ENCODE measurements around the gene EFL1. TPM values are rescaled to one million over a fixed set of nuclear protein-coding genes. Genes with fewer than 3 reads are reported as not detected.

Gene EFL1
- total and polyA plus RNA-seq, 2 donors: 10.4 to 25.5 TPM

DNA sequence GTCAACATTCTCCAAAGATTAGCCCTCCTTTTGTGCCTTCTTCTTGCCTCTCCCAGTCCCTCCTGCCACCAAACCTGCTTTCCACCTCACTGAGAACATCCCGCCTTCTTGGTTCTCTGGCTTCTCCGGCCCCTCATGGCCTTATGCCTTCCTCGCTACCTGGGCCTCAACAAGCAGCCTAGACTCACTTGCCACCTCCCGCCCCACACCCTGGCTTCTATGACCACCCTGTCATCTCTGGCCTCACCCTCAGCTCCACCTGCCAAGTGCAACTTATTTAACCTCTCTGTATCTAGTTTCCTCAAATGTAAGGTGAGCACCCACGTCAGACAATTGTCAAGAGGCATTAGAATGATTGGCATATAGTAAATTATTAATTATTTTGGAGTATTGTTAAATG lies 147.9 kb downstream of the EFL1 start:
- no peaks in the 10 kb centered on the region for H3K36me3 ChIP-seq (ENCODE audit: control insufficient read depth in 2 of 2, insufficient read depth in 2 of 2, low read length in 1 of 2)
- no peak for DNase-seq (ENCODE audit: low read depth in 6 of 9, low spot score in 9 of 9)
- no peak overlapping the region for H3K4me3 ChIP-seq (ENCODE audit: low read length in 2 of 2)
- H3K27me3 ChIP-seq (ENCODE audit: control insufficient read depth in 2 of 2, insufficient read depth in 1 of 2, low read length in 1 of 2): no peaks in the 10 kb centered on the region
- no peak overlapping the region for H3K27ac ChIP-seq (ENCODE audit: low read depth in 1 of 2, low read length in 1 of 2)
- no peaks in the 10 kb centered on the region for H3K4me1 ChIP-seq (ENCODE audit: control insufficient read depth in 2 of 2, insufficient read depth in 2 of 2, low read length in 2 of 2)
- WGBS: 95% methylated on average over 5 of the region's 5 CpGs
- no peaks in the 10 kb centered on the region for H3K9me3 ChIP-seq (ENCODE audit: control insufficient read depth in 2 of 2, insufficient read depth in 1 of 2, low read length in 1 of 2)

DNA sequence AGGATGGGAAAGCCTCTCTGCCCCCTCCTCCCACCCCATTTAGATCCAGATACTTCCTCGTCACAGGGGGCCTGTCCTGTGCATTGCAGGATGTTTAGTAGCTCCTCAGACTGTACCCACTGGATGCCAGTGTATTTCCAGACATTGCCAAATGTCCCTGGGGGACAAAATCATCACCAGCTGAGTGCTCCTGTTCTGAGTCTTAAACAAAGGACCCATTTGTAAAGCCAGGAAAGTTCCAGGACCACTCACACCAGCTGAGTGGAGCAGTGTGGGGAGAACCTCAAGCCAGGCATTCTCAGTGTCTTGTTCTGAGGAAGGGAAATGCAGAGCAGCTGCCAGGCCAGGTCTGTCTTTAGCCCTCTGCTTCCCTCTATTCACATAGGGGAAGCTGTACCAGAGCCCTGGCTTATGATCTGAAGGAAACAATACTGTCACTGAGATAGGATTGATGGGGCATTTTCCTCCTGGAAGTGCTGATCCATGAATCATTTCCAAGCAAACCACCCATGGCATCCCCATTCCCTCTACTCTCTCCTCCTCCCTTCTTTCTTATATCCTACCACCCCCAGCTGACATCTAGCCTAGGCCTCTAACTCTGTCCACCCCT lies 149.3 kb downstream of the EFL1 start:
- Histone ChIP-seq H3K4me1 (ENCODE audit: control insufficient read depth in 2 of 2, insufficient read depth in 2 of 2, low read length in 2 of 2) (no peaks in the 10 kb centered on the region), H3K27me3 (ENCODE audit: control insufficient read depth in 2 of 2, insufficient read depth in 1 of 2, low read length in 1 of 2) (no peaks in the 10 kb centered on the region), H3K4me3 (ENCODE audit: low read length in 2 of 2) (no peak overlapping the region), H3K27ac (ENCODE audit: low read depth in 1 of 2, low read length in 1 of 2) (no peak overlapping the region), H3K36me3 (ENCODE audit: control insufficient read depth in 2 of 2, insufficient read depth in 2 of 2, low read length in 1 of 2) (no peaks in the 10 kb centered on the region), H3K9me3 (ENCODE audit: control insufficient read depth in 2 of 2, insufficient read depth in 1 of 2, low read length in 1 of 2) (no peaks in the 10 kb centered on the region)
- WGBS: 94% methylated on average over 1 of the region's 1 CpG
- DNase-seq (ENCODE audit: low read depth in 6 of 9, low spot score in 9 of 9): no peak

DNA sequence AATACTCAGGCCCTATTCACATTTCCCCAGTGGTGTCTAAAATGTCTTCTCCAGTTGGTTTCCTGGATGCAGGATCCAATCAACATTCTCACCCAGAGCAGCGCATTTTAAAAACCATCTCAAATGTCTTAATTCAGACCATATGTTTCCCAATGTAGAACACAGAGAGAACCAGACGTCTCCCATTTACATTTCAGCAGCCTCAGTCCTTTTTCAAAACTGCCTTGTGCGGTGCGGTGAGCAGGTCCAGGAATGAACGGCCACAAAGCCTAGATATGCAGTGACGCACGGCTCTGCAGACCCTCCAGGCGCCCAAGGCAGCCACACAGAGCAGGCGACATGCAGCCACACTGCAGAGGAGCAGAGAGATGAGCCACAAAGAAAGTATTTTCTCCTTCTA lies 150.6 kb downstream of the EFL1 start:
- Histone ChIP-seq H3K27me3 (ENCODE audit: control insufficient read depth in 2 of 2, insufficient read depth in 1 of 2, low read length in 1 of 2) (no peaks in the 10 kb centered on the region), H3K9me3 (ENCODE audit: control insufficient read depth in 2 of 2, insufficient read depth in 1 of 2, low read length in 1 of 2) (no peaks in the 10 kb centered on the region), H3K27ac (ENCODE audit: low read depth in 1 of 2, low read length in 1 of 2) (no peak overlapping the region), H3K36me3 (ENCODE audit: control insufficient read depth in 2 of 2, insufficient read depth in 2 of 2, low read length in 1 of 2) (no peaks in the 10 kb centered on the region), H3K4me3 (ENCODE audit: low read length in 2 of 2) (no peak overlapping the region), H3K4me1 (ENCODE audit: control insufficient read depth in 2 of 2, insufficient read depth in 2 of 2, low read length in 2 of 2) (no peaks in the 10 kb centered on the region)
- no peak for DNase-seq (ENCODE audit: low read depth in 6 of 9, low spot score in 9 of 9)
- WGBS: 98% methylated on average over 9 of the region's 9 CpGs

DNA sequence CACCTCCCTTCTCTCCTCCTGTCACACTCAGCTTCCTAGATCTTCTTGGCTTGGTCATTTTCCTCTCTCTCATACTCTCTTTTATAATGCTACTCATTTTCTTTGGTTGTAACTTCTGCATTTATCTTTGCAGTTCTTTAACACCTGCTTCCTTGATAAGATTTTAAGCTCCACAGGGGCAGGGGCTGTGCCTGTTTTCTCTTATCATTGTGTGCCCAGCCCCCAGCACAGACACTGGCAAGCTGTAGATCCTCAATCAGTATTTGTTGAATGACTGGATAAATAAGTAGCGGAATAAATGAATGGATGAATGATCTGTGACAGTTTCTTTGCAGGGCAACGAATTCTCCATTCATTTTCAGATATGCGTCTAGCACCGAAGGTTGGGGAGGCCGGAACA lies 152.4 kb downstream of the EFL1 start:
- WGBS: 96% methylated on average over 5 of the region's 5 CpGs
- DNase-seq (ENCODE audit: low read depth in 6 of 9, low spot score in 9 of 9): no peak
- H3K36me3 ChIP-seq (ENCODE audit: control insufficient read depth in 2 of 2, insufficient read depth in 2 of 2, low read length in 1 of 2): no peaks in the 10 kb centered on the region
- no peak overlapping the region for H3K4me3 ChIP-seq (ENCODE audit: low read length in 2 of 2)
- no peak overlapping the region for H3K27ac ChIP-seq (ENCODE audit: low read depth in 1 of 2, low read length in 1 of 2)
- no peaks in the 10 kb centered on the region for H3K27me3 ChIP-seq (ENCODE audit: control insufficient read depth in 2 of 2, insufficient read depth in 1 of 2, low read length in 1 of 2)
- no peaks in the 10 kb centered on the region for H3K4me1 ChIP-seq (ENCODE audit: control insufficient read depth in 2 of 2, insufficient read depth in 2 of 2, low read length in 2 of 2)
- no peaks in the 10 kb centered on the region for H3K9me3 ChIP-seq (ENCODE audit: control insufficient read depth in 2 of 2, insufficient read depth in 1 of 2, low read length in 1 of 2)

DNA sequence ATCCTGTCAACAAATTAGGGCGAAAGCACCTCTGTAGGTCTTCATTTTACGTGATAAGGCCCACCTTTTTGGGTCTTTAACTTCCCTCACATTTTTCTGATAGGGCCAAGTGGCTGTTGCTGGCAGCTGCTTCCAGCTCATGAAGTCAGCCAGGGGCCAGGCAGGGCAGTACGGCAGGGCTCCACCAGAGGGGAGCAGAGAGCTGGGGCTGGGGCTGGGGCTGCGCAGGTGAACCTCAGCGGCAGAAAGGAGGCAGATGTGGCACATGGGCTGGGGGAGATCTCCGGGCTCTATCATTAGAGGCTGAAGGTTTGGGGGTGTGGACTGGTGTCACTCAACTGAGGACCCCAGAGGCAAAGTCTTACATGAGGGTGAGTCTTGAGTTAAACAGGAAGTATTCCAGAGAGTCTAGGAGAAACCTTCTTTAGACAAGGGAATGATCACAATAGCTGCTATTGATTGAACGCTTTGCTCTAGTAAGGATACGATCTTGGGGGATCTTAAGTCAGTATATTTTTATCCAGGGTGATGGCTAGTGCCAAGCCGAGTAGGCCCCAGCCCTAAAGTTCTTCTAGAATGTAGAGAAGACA lies 153.9 kb downstream of the EFL1 start:
- peak; percentile 6 to 69 (median 28) for DNase-seq (ENCODE audit: low read depth in 6 of 9, low spot score in 9 of 9)
- Histone ChIP-seq H3K4me3 (ENCODE audit: low read length in 2 of 2) (no peak overlapping the region), H3K27ac (ENCODE audit: low read depth in 1 of 2, low read length in 1 of 2) (no peak overlapping the region), H3K4me1 (ENCODE audit: control insufficient read depth in 2 of 2, insufficient read depth in 2 of 2, low read length in 2 of 2) (no peaks in the 10 kb centered on the region), H3K9me3 (ENCODE audit: control insufficient read depth in 2 of 2, insufficient read depth in 1 of 2, low read length in 1 of 2) (no peaks in the 10 kb centered on the region), H3K36me3 (ENCODE audit: control insufficient read depth in 2 of 2, insufficient read depth in 2 of 2, low read length in 1 of 2) (no peaks in the 10 kb centered on the region), H3K27me3 (ENCODE audit: control insufficient read depth in 2 of 2, insufficient read depth in 1 of 2, low read length in 1 of 2) (no peaks in the 10 kb centered on the region)
- 53% methylated on average over 9 of the region's 9 CpGs for WGBS

DNA sequence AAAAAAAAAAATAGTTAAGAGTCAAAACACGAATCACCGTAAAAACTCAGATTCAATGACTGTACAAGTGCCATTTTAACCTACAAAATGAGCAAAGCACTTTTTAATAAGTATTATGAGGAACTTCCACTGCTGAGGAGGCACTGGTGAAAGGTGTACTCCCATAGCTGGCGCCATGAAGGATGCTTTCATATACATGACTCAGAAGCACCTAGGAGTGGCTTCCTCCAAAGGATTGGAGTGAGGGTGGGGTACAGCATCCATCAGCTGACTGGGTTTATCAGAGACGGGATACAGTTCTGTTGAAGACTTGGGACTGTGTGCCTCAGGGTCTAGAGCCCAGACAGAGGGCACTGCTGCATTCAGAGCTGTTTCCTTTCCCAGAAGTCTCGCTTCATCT lies 155.9 kb downstream of the EFL1 start:
- no peaks in the 10 kb centered on the region for H3K9me3 ChIP-seq (ENCODE audit: control insufficient read depth in 2 of 2, insufficient read depth in 1 of 2, low read length in 1 of 2)
- WGBS: 78% methylated on average over 5 of the region's 5 CpGs
- no peak overlapping the region for H3K27ac ChIP-seq (ENCODE audit: low read depth in 1 of 2, low read length in 1 of 2)
- H3K27me3 ChIP-seq (ENCODE audit: control insufficient read depth in 2 of 2, insufficient read depth in 1 of 2, low read length in 1 of 2): no peaks in the 10 kb centered on the region
- no peak overlapping the region for H3K4me3 ChIP-seq (ENCODE audit: low read length in 2 of 2)
- H3K4me1 ChIP-seq (ENCODE audit: control insufficient read depth in 2 of 2, insufficient read depth in 2 of 2, low read length in 2 of 2): no peaks in the 10 kb centered on the region
- H3K36me3 ChIP-seq (ENCODE audit: control insufficient read depth in 2 of 2, insufficient read depth in 2 of 2, low read length in 1 of 2): no peaks in the 10 kb centered on the region
- DNase-seq (ENCODE audit: low read depth in 6 of 9, low spot score in 9 of 9): no peak

DNA sequence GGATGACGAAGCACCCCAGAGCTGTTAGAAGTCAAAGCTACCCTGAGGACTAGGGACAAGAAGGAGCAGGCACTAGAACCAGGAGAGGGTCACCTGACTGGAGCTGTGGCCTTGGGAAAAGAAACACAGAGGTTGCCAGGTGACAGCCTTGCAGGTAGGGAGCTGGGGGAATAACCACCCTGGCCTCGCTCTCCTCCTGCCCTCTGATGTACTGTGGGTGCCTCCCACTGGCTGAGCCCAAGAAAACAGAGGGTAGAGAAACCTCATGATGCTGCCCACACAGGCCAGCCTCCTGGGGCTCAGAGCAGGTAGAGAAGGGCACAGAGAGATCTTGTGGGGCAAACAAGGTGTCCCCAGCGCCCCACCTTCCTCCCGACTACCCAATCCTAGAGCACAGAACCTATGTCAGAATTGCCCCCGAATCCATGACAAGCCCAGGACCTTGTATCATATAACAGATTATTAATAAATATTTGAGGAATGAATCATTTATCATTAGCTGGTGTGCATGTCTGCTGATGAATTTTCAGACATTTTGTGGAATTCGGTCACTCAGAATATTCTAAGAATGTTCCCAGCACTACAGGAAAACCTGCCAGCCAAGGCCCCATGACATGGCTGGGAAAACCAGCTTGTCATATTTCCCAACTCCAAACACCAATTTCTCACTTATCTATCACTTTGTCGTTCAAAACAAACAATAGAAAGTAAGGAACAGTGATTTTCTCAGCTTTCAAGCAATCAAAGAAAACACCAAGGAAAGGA lies 156.9 kb downstream of the EFL1 start:
- no peaks in the 10 kb centered on the region for H3K9me3 ChIP-seq (ENCODE audit: control insufficient read depth in 2 of 2, insufficient read depth in 1 of 2, low read length in 1 of 2)
- H3K36me3 ChIP-seq (ENCODE audit: control insufficient read depth in 2 of 2, insufficient read depth in 2 of 2, low read length in 1 of 2): no peaks in the 10 kb centered on the region
- H3K4me1 ChIP-seq (ENCODE audit: control insufficient read depth in 2 of 2, insufficient read depth in 2 of 2, low read length in 2 of 2): no peaks in the 10 kb centered on the region
- 78% methylated on average over 7 of the region's 7 CpGs for WGBS
- DNase-seq (ENCODE audit: low read depth in 6 of 9, low spot score in 9 of 9): no peak
- no peak overlapping the region for H3K27ac ChIP-seq (ENCODE audit: low read depth in 1 of 2, low read length in 1 of 2)
- H3K27me3 ChIP-seq (ENCODE audit: control insufficient read depth in 2 of 2, insufficient read depth in 1 of 2, low read length in 1 of 2): no peaks in the 10 kb centered on the region
- H3K4me3 ChIP-seq (ENCODE audit: low read length in 2 of 2): no peak overlapping the region

DNA sequence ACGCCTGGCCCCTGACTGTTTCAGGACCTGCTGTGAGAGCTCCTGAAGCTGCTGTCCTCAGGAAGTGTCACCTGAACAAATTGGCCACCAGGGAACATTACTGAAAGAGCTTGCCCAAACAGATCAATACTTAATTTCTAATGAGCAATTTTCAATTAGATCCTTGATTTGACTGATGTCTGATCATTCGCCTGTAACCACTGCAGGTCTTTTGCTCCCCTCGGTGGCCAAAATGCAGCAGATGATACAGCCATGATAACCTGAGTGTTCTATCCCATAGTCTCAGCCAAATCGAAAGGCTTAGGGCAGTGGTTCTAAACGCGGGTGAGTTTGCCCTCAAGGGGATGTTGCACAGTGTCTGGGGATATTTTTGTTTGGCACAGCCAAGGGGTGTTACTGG lies 159.1 kb downstream of the EFL1 start:
- H3K27me3 ChIP-seq (ENCODE audit: control insufficient read depth in 2 of 2, insufficient read depth in 1 of 2, low read length in 1 of 2): no peaks in the 10 kb centered on the region
- no peaks in the 10 kb centered on the region for H3K4me1 ChIP-seq (ENCODE audit: control insufficient read depth in 2 of 2, insufficient read depth in 2 of 2, low read length in 2 of 2)
- H3K4me3 ChIP-seq (ENCODE audit: low read length in 2 of 2): no peak overlapping the region
- 92% methylated on average over 6 of the region's 6 CpGs for WGBS
- H3K36me3 ChIP-seq (ENCODE audit: control insufficient read depth in 2 of 2, insufficient read depth in 2 of 2, low read length in 1 of 2): no peaks in the 10 kb centered on the region
- H3K27ac ChIP-seq (ENCODE audit: low read depth in 1 of 2, low read length in 1 of 2): no peak overlapping the region
- no peak for DNase-seq (ENCODE audit: low read depth in 6 of 9, low spot score in 9 of 9)
- no peaks in the 10 kb centered on the region for H3K9me3 ChIP-seq (ENCODE audit: control insufficient read depth in 2 of 2, insufficient read depth in 1 of 2, low read length in 1 of 2)

DNA sequence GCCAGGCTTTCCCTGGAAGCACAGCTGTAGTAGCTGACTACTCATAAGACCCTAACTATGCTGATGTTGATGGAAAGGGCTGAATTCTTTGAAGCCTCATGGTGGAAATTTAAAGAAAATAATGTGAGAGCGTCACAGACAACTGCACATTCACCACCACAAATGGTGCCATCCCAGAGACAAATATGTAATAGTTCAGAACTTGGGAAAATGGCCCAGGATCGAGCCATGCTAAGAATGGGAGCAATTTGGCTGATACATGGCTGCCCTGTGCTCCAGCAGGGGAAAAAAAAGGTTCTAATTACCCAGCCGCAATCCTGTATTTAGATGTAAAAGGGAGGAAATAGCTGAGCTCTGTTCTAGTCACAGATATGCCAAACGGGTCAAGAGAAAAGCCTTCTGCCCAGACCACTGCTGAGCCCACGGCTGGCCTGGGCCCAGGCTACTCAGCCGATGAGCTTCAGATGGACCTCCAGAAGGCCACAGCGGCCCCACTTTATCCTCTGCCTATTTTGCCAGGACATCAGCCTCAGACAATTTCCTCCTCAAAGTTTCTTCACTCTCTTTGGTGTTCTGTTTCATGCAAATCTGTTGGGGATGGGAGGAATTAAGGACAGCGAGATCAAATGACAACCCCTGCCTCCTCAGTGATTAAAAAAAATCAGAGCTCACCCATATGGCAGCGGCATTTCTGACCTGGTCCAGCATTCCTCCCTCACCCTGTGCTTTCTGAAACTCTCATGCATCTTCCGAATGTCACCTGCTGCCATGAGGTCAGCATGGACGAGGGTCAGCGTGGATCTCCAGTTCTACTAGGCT lies 162.2 kb downstream of the EFL1 start:
- Histone ChIP-seq H3K27ac (ENCODE audit: low read depth in 1 of 2, low read length in 1 of 2) (no peak overlapping the region), H3K4me1 (ENCODE audit: control insufficient read depth in 2 of 2, insufficient read depth in 2 of 2, low read length in 2 of 2) (no peaks in the 10 kb centered on the region), H3K4me3 (ENCODE audit: low read length in 2 of 2) (no peak overlapping the region), H3K27me3 (ENCODE audit: control insufficient read depth in 2 of 2, insufficient read depth in 1 of 2, low read length in 1 of 2) (no peaks in the 10 kb centered on the region), H3K36me3 (ENCODE audit: control insufficient read depth in 2 of 2, insufficient read depth in 2 of 2, low read length in 1 of 2) (no peaks in the 10 kb centered on the region), H3K9me3 (ENCODE audit: control insufficient read depth in 2 of 2, insufficient read depth in 1 of 2, low read length in 1 of 2) (no peaks in the 10 kb centered on the region)
- 88% methylated on average over 12 of the region's 12 CpGs for WGBS
- no peak for DNase-seq (ENCODE audit: low read depth in 6 of 9, low spot score in 9 of 9)
